OCI-LY7 (cell line): ENCODE results near the gene RPL38. TPM values are rescaled to one million over a fixed set of nuclear protein-coding genes. Genes with fewer than 3 reads are reported as not detected.

ENCODE experiments used
- BruUV-seq: library from RNA; stranded (reverse); fragments of 400-500 nt; replicated peaks from 2 replicates; lab custom pipeline; 2021; lab: Mats Ljungman, UMichigan
- CTCF ChIA-PET: fragments of 300-600 bp; sonication (Branson Sonifier 250); formaldehyde crosslinking; loops from one replicate; lab custom pipeline; 2022; ENCODE audit warnings: antibody characterized with exemption; ENCODE audit not compliant: unreplicated experiment; lab: Charles Lee
- POLR2A ChIA-PET: fragments of 300-600 bp; sonication (Branson Sonifier 250); formaldehyde crosslinking; loops from one replicate; lab custom pipeline; 2022; ENCODE audit warnings: antibody characterized with exemption; lab: Charles Lee
- DNase-seq: peaks from one replicate; pipeline ENCODE4 v3.0.0-alpha.2; 2015; ENCODE audit warnings: low spot score
- H2AFZ ChIP-seq: fragments of 200-600 bp; sonication (generic), shearing (Covaris generic); 2 replicates; pipeline ENCODE4 v1.6.1; 2014; ENCODE audit warnings: mild to moderate bottlenecking, antibody characterized with exemption, low read length, moderate library complexity
- H3K27ac ChIP-seq: fragments of 200-600 bp; sonication (generic); 2 replicates; pipeline ENCODE4 v1.5.1; 2014; ENCODE audit warnings: mixed run types, low read depth, mild to moderate bottlenecking, moderate library complexity, low read length, inconsistent platforms; ENCODE audit not compliant: poor library complexity, severe bottlenecking
- H3K36me3 ChIP-seq: fragments of 200-600 bp; sonication (generic); 2 replicates; pipeline ENCODE4 v1.6.1; 2014; ENCODE audit warnings: mild to moderate bottlenecking, antibody characterized with exemption, low read length, moderate library complexity, mixed read lengths; ENCODE audit not compliant: insufficient read depth
- H3K4me1 ChIP-seq: fragments of 200-600 bp; sonication (generic); 2 replicates; pipeline ENCODE4 v1.5.1; 2014; ENCODE audit warnings: mild to moderate bottlenecking, low read length; ENCODE audit not compliant: insufficient read depth, poor library complexity, severe bottlenecking
- H3K4me2 ChIP-seq: fragments of 200-600 bp; sonication (generic); 2 replicates; pipeline ENCODE4 v1.6.1; 2014; ENCODE audit warnings: mild to moderate bottlenecking, low read length
- H3K4me3 ChIP-seq: fragments of 200-600 bp; sonication (generic); 2 replicates; pipeline ENCODE4 v1.5.1; 2014; ENCODE audit warnings: mild to moderate bottlenecking, low read depth, low read length; ENCODE audit not compliant: poor library complexity, severe bottlenecking
- H3K79me2 ChIP-seq: fragments of 200-600 bp; sonication (generic); 2 replicates; pipeline ENCODE4 v1.6.1; 2016; ENCODE audit warnings: low read depth, mild to moderate bottlenecking, low read length, moderate library complexity, mixed read lengths; ENCODE audit not compliant: insufficient read depth
- H3K9me2 ChIP-seq: fragments of 200-600 bp; sonication (generic); 2 replicates; pipeline ENCODE4 v1.6.1; 2016; ENCODE audit warnings: mild to moderate bottlenecking, low read length, mixed read lengths; ENCODE audit not compliant: insufficient read depth
- H3K9me3 ChIP-seq: fragments of 200-600 bp; sonication (generic); 2 replicates; pipeline ENCODE4 v1.6.1; 2014; ENCODE audit warnings: mild to moderate bottlenecking, mixed run types, low read length, mixed read lengths
- H4K20me1 ChIP-seq: fragments of 200-600 bp; sonication (generic); 2 replicates; pipeline ENCODE4 v1.6.1; 2014; ENCODE audit warnings: mild to moderate bottlenecking, antibody characterized with exemption, low read length, moderate library complexity, mixed read lengths; ENCODE audit not compliant: insufficient read depth
- CTCF ChIP-seq: fragments of 200-600 bp; sonication (generic); conservative IDR thresholded peaks from 2 replicates; pipeline ENCODE4 v1.5.1; 2014; ENCODE audit warnings: mild to moderate bottlenecking, antibody characterized with exemption, low read length, moderate library complexity, mixed read lengths
- EZH2phosphoT487 ChIP-seq: fragments of 200-600 bp; sonication (generic); IDR thresholded peaks from 2 replicates; pipeline ENCODE4 v1.6.1; 2018; ENCODE audit warnings: low read depth, borderline replicate concordance, mild to moderate bottlenecking, mixed run types, antibody characterized with exemption, low read length, moderate library complexity, mixed read lengths
- intact Hi-C: fragments of 100-400 bp; cut with micrococcal nuclease; formaldehyde crosslinking; loops from one replicate; pipeline ENCODE4 v1.10.0; 2022; ENCODE audit not compliant: unreplicated experiment
- total RNA-seq, 2 experiments: library from RNA; depleted of rRNA in 1 of 2; stranded (reverse); fragments of >200 nt in 1 of 2; shearing (Covaris generic) in 1 of 2; gene quantifications; 2 replicates each; pipeline ENCODE4 v1.2.3, GENCODE V29; 2014 to 2022

The RPL38 gene
- total RNA-seq, 2 experiments from 2014 or later: 1,845 to 4,732 TPM

DNA sequence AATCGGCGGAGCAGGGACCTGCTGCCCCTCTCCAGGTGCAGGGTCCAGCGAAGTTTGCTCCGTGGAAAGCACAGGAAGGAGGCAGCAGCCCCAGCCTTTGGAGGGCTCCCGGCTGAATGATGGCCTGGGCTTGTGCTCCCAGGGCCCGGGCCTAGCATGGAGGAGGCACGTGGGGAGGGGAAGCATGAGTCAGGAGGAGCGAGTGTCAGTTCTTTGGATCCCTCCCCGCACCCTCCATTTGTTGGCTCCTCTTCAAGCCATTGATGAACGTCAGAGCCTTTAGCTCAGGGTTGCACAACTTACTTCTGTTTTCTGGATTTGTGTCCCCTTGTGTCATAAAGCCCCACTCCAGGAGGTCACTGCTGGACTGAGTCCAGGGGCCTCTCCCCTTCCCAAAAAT lies 35.7 kb downstream of the RPL38 start:
- BruUV-seq: no TSS peak
- H3K9me2 ChIP-seq: no peaks in the 10 kb centered on the region
- no peak overlapping the region for H2AFZ ChIP-seq
- intact Hi-C loops: no loop called here
- no peaks in the 10 kb centered on the region for H3K9me3 ChIP-seq
- TF ChIP-seq EZH2phosphoT487 (no peak), CTCF (no peak)
- H3K4me3 ChIP-seq: no peak overlapping the region
- ChIA-PET POLR2A (no interaction called here), CTCF (no interaction called here)
- no peaks in the 10 kb centered on the region for H3K79me2 ChIP-seq
- no peaks in the 10 kb centered on the region for H3K4me1 ChIP-seq
- H4K20me1 ChIP-seq: no peaks in the 10 kb centered on the region
- H3K27ac ChIP-seq: no peak overlapping the region
- DNase-seq: no peak
- H3K36me3 ChIP-seq: no peaks in the 10 kb centered on the region
- no peak overlapping the region for H3K4me2 ChIP-seq

DNA sequence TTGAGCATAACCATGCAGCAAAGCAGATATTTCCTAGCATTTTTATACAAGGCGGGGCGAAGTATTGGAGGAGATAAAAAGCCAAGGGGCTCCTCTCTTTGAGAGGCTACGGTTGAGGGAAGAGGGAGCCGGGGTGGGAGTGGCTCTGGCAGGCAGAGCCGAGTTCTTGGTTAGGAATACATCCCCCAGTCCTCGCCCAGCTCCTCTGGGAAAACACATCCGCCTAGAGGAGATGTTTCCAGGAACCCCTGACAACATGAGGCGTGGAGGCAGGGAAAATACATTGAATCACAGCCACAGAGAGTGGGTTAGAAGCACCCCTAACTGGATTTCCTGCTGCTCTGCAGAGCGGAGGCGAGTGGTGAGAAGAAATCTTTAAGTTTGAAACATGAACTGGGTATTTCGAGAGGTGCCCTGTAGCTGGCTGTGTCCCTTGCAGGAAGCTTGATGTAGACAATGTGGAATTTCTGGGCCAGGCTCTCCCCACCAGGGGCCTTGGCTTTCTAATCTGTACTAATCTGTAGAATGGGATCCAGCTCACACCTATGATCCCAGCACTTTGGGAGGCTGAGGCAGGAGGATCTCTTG lies 37.2 kb downstream of the RPL38 start:
- CTCF ChIA-PET: no interaction called here
- no peak overlapping the region for H3K4me3 ChIP-seq
- no peak overlapping the region for H2AFZ ChIP-seq

More for the DNA sequence above, 37.2 kb downstream of the RPL38 start:
- intact Hi-C loops: no loop called here
- Histone ChIP-seq H3K27ac (no peak overlapping the region), H3K9me2 (no peaks in the 10 kb centered on the region), H3K4me2 (no peak overlapping the region), H3K79me2 (no peaks in the 10 kb centered on the region), H3K36me3 (no peaks in the 10 kb centered on the region), H3K4me1 (no peaks in the 10 kb centered on the region), H3K9me3 (no peaks in the 10 kb centered on the region), H4K20me1 (no peaks in the 10 kb centered on the region)
- POLR2A ChIA-PET: no interaction called here
- TF ChIP-seq EZH2phosphoT487 (no peak), CTCF (no peak)
- BruUV-seq: no TSS peak
- no peak for DNase-seq
